Forelimb muscle (tissue), 1 donor: ENCODE results near the gene KLHL13. TPM values are rescaled to one million over a fixed set of nuclear protein-coding genes. Genes with fewer than 3 reads are reported as not detected.

Experiments used
- DNase-seq: peaks from one replicate; pipeline ENCODE4 v3.0.0-alpha.2; 2013; ENCODE audit warnings: low read depth
- polyA plus RNA-seq: library from polyadenylated mRNA; unstranded; fragments of 120-200 nt; gene quantifications from one replicate; pipeline ENCODE4 v1.2.1, GENCODE V29; 2013; ENCODE audit not compliant: insufficient read length

Gene KLHL13
- polyA plus RNA-seq, 1 donor = 56.6 TPM

GRCh38 chrX:117851025-117851424 lies 265.6 kb downstream of the KLHL13 start:
- no peak for DNase-seq

Other genes starting within 250 kb of the KLHL13 start
- gene WDR44, start 229.3 kb upstream of the KLHL13 start, polyA plus RNA-seq = 54.4 TPM